ENCODE results near the gene CPT2.

The CPT2 gene

GRCh38 chr1:53220171-53220961, 23.7 kb downstream of the CPT2 start, which contains the start of gene CZIB:
Gene CZIB, minus strand, starts transcription at chr1:53220634. Its CDS starts 59 bp downstream, at chr1:53220575.
- peak; percentile 91 for DNase-seq

- no peak for DNase-seq
Measured at GRCh38 chr1:53220962-53221286, 24.3 kb downstream of the CPT2 start.

DNA sequence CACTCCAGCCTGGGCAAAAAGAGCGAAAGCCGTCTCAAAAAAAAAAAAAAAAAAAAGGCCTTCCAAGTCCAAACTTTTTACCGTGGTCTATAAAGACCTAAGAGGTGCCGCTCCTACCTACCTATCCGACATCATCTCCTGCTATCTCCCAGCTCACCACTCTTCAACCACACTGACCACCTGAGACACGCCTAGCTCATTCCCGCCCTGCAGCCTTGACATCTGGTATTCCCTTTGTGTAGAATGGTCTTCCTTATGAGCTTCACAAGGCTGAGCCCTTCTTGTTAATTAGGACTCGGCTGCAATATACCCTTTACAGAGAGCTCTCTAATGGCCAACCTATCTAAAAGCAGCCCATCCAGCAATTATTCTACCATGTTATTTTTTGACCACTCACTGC, 41.0 kb downstream of the CPT2 start:
- no peak for DNase-seq

DNA sequence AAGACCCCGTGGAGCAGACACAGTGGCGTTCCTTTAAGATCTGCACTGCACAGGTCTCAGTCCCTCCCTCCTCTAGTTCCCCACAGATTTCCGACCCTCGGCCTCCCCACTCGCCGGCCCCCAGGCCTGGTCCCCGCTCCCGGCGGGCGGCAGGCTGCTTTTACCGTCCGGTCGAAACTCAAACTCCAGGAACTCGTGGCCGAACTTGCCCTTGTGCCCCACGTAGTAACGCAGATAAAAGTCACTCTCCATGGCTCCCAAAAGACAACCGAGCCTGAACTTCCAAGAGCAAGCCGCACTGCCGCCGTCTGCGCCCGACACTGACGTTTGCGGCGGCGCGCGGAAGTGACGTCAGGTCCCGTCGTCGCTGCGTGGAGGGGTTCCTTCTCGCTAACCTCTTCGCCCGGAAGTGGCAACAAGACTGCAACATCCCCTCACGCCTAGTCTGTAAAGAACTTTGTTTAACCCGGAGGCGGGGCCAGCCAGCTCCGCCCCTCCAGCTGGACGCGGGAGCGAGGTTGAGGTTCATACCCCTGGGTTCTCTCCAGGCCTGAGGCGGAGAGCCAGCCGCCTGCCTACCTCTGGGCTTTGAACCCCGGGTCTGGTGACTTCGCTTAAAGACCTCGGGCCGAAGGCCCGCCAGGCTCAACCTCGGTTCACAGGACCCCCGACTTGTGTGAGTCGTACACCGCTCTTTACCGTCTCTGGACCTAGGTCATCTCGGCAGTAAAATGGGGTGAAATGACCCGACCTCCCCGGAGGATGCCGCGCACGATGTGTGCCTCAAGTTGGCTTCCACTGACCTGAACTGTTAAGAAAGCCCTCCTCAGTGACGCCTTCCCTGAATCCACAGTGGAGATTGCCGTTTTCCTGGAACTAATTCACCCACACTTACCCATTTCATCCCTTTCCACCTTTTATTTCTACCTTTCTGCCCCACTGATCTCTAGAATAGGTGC, 41.9 kb downstream of the CPT2 start, which contains the start of gene MAGOH:
Gene MAGOH, minus strand, starts transcription at position 322 of the 959 bp plus-strand sequence. Its CDS starts 70 bp downstream, at position 252.
- DNase-seq = peak; percentile 93

DNA sequence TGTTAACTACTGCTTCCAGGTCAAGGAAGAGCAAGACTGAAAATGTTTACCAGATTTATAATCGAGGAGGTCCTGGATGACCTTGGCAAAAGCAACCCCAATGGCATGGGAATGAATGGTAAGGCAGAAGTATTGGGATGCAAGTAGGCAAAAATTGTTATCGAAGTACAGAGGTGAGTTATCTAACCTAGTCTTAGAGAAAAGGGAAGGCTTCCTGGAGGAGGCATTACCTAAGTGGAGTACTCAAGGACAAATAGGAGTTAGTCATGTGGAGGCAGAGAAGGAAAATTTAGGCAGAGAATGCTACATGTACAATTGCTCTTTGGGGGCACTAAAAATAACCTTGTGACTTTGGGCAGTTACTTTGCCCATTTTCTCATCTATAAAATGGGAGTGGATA, 45.2 kb downstream of the CPT2 start:
- no peak for DNase-seq

DNA sequence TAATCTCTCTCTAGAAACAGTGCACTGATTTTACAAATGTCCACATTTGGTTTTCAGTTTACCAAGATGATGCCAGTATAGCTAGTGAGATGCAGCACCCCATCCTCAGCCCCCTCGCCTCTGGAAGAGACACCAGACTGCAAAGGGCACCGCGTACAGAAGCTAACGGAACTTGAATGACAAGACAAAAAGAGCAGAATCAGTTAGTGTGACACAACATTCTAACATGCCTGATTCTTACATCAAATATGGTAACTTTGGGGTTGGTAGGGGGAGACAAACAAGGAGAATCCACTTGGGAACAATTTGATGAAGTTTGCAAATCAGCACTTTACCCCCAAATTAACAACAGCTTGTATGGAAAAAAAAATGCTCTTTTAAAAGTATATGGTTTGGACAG, 45.8 kb downstream of the CPT2 start:
- no peak for DNase-seq

GRCh38 chr1:53244141-53244540, 47.5 kb downstream of the CPT2 start:
- DNase-seq = no peak

GRCh38 chr1:53246261-53247134, 49.9 kb downstream of the CPT2 start:
- no peak for DNase-seq

DNA sequence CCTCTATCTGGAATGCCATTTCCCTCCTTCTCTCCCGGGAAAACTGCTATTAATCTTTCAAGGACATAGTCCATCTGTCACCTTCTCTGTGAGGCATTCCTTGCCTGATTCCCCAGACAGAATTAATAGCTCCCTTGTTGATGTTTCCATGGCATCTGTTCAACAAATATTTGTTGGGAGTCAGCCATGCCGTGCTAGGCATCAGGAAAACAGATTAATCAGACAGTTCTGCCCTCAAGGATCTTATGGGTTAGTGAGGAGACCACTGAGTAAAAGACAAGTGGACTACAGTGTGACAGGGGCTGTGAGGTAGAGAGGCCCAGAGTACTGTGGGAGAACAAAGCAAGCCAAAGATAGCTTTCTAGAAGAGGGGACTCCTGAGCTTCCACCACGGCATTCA, 53.1 kb downstream of the CPT2 start:
- no peak for DNase-seq

DNA sequence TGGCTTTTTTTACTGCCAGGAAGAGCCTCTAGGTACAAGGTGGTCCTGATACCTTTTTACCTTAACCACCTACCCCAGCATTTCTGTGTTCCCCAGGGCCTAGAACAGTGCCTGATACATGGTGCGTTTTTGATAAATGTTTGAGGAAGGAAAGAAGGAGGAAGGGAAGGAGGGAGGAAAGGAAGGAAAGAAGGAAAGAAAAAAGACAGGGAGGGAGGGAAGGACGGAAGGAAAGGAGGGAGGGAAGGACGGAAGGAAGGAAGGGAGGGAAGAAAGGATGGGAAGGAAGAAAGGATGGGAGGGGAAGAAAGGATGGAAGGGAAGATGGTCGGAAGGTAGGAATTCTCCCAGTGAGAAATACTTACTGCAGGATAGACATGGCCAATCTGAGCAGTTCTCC, 53.7 kb downstream of the CPT2 start:
- DNase-seq = no peak

DNA sequence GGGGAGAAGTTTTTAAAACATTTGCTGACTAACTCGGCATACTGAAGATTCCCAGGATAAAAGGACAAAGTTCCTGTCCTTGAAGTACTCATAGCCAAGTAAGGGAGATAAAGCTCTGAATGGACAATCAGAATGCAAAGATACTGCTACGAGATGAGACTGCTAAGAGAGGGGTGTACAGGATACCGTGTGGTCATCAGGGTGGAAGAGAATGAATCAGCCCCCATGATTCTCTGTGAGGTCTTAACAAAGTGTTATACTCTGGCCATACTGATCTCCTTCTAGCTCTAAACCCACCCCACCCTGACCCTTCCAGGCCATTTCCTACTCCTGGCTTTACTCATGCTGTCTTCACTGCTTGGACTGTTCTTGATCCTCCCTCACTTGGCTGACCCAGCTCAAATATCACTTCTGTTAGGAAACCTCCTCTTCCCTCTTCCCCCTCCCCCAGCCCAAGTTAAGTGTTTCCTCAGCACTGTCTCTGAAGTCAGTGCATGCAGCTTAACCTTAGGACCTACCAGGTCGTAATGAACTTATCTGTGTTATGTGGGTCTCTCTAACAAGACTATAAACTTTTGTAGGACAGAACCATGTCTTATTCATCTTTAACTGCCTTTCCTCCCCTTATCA, 57.5 kb downstream of the CPT2 start:
- no peak for DNase-seq

- no peak for DNase-seq
Measured at GRCh38 chr1:53255031-53255430, 58.4 kb downstream of the CPT2 start.

GRCh38 chr1:53256511-53257453, 60.2 kb downstream of the CPT2 start:
- DNase-seq = no peak

GRCh38 chr1:53257454-53258081, 60.9 kb downstream of the CPT2 start:
- DNase-seq = no peak

DNA sequence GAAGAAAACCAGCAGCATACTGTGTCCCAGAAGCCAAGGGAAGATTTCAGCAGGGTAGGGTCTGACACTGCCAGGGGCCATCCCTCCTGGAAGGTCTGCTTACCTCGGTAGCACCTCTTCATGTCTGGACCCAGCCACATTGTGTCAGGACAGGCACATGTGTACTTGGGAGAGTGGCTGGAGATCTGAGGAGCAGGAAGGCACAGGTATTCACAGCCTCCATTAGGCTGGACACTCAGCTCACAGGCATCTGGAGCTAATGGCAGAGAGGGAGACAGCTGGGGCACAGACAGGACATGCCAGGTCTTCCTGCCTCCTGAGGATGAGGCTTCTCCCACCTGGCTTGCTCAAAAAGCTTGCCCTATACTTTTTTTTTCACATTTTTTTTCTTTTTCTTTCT, 61.6 kb downstream of the CPT2 start:
- no peak for DNase-seq

GRCh38 chr1:53259932-53260331, 63.3 kb downstream of the CPT2 start:
- no peak for DNase-seq

GRCh38 chr1:53260631-53261247, 64.1 kb downstream of the CPT2 start:
- DNase-seq = no peak

DNA sequence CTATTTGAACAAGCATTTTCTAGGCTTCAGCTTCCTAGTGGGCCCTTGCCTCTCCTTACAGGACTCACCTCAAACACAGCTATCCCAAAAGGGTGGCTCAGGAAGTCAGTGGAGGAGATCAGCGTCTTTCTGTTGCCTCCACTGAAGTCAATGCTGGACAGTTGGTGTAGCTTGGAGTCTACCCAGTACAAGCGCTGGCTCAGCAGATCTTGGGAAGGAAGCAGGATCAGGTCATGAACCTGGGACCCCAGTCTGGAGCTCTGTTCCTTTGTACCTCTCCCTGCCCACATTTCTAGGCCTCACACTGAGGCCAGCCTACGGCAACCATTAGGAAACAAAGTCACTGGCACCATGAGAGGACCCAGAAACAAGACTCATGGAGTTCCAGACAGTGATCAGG, 65.4 kb downstream of the CPT2 start:
- DNase-seq = no peak
